KOPT-K1 (cell line): ENCODE results near the gene LRRC1.

ENCODE experiments used
- H3K27ac ChIP-seq: fragments of 200-600 bp; sonication (generic); 2 replicates; pipeline ENCODE4 v1.5.1; 2016; ENCODE audit warnings: antibody characterized with exemption, mild to moderate bottlenecking, low read depth, low read length; ENCODE audit not compliant: poor library complexity, severe bottlenecking
- H3K36me3 ChIP-seq: fragments of 200-600 bp; sonication (generic); 2 replicates; pipeline ENCODE4 v1.5.1; 2017; ENCODE audit warnings: antibody characterized with exemption, mild to moderate bottlenecking, low read length, moderate library complexity; ENCODE audit not compliant: insufficient read depth
- H3K9me3 ChIP-seq: fragments of 200-600 bp; sonication (generic); 2 replicates; pipeline ENCODE4 v1.5.1; 2017; ENCODE audit warnings: antibody characterized with exemption, low read length, mild to moderate bottlenecking; ENCODE audit not compliant: insufficient read depth, poor library complexity, severe bottlenecking

Gene LRRC1

GRCh38 chr6:53921639-53922038, 126.8 kb downstream of the LRRC1 start:
- H3K36me3 ChIP-seq, result peaks cover 46% of the 10 kb centered on the region
- no peaks in the 10 kb centered on the region for H3K9me3 ChIP-seq
- H3K27ac ChIP-seq, result no peak overlapping the region

DNA sequence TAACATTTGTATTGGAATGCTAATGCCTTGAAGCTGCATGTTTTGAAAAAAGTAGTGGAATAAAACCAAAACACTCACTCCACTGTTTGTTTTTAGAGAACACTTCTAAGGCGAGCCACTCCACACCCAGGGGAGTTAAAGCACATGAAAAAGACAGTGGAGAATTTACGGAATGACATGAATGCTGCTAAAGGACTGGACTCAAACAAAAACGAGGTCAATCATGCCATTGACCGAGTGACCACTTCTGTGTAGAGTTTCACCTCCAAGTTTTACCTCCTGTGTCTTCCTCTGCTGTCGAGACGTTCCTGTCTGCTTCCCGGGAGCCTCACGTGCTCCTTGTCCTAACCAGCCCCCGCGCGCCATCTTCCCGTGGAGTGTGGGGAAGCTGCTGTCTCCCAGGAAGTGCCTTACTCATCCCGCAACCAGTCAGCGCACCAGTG, 127.8 kb downstream of the LRRC1 start:
- H3K27ac ChIP-seq, result no peak overlapping the region
- peaks cover 37% of the 10 kb centered on the region for H3K36me3 ChIP-seq
- no peaks in the 10 kb centered on the region for H3K9me3 ChIP-seq

DNA sequence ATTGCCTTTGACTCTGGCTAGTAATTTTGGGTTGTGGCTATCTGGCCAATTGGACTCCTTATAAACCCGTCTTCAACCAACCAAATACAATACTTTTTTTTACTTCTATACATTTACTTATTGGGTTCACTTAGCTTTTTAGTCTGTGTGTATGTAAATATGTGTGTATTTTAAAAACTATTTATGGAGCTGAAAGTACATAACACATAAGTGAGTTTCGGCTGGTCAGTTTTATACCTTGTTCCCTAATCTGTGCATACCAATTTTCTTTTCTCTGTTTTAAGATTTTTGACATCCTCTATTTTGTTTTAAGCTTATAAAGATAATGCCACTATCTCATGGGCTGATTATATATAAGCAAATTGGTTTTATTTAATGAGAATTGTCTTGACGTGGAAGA, 129.5 kb downstream of the LRRC1 start:
- Histone ChIP-seq H3K27ac (no peak overlapping the region), H3K36me3 (peaks cover 32% of the 10 kb centered on the region), H3K9me3 (no peaks in the 10 kb centered on the region)

DNA sequence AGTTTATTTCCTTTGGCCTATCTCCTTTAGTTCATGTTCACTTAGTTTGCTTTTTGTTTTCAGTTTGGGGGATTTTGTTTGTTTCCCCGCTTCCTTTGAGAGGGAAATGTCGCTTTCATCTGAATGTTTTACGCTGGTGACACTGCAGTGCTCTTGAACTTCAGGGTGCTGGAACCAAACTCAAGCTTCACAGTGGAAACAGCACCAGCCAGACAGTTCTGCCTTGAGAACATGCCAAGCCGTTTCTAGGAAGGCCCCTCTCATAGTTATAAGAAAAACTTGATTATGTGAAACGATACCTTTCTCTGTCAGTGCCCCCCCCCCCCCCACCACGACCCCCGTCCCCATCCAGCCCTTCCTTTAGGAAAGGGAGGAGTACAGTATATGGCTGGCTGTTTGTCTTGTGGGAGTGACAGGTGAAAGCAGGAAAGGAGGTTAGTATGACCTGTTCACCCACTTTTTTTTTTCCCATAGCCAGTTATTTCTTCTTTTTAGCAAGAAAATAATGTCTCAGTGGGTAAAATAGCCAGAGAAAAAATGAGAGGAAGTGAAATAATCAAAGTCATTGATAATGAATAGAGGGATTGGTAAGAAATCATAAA, 130.1 kb downstream of the LRRC1 start:
- Histone ChIP-seq H3K27ac (no peak overlapping the region), H3K9me3 (no peaks in the 10 kb centered on the region), H3K36me3 (peaks cover 26% of the 10 kb centered on the region)

DNA sequence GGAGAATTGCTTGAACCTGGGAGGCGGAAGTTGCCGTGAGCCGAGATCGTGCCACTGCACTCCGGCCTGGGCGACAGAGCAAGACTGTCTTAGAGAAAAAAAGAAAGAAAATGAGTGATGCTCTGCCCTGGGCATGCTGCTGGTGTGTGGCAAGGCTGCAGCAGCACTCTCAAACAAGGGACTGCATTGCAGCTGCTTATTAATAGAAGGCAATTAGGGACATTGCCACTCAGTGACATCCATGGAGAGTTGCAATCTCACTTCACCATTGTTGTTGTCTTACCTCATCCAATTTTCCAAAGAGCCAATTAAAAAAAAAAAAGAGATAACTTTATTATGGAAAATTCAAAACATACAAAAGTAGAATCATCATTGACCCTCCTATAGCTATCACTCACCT, 131.1 kb downstream of the LRRC1 start:
- Histone ChIP-seq H3K9me3 (no peaks in the 10 kb centered on the region), H3K27ac (no peak overlapping the region), H3K36me3 (peaks cover 20% of the 10 kb centered on the region)

DNA sequence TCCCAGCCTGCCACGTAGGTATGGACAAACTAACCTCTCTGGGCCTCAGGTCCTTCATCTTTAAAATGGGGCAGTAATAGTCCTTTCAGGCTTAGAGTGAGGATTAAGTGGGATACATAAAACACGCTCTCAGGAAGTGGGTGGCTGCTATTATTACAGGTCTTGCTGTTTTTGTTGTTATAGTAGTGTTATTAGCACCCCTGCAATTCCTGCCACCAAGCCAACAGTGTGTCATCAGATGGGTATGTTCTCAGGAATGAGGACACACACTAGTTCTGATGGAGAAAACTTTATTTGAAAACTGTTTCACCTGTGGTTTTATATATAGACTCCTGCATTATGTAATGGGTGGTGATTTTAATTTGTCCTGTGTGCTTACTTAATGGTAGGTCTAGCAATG, 131.7 kb downstream of the LRRC1 start:
- Histone ChIP-seq H3K9me3 (no peaks in the 10 kb centered on the region), H3K27ac (no peak overlapping the region)

GRCh38 chr6:53928641-53929040, 133.8 kb downstream of the LRRC1 start:
- no peaks in the 10 kb centered on the region for H3K9me3 ChIP-seq
- no peak overlapping the region for H3K27ac ChIP-seq
- H3K36me3 ChIP-seq, result peaks cover 3% of the 10 kb centered on the region; the same call in 1 of the 2 replicates

More for the DNA sequence above, 131.7 kb downstream of the LRRC1 start:
- H3K36me3 ChIP-seq, result peaks cover 14% of the 10 kb centered on the region

DNA sequence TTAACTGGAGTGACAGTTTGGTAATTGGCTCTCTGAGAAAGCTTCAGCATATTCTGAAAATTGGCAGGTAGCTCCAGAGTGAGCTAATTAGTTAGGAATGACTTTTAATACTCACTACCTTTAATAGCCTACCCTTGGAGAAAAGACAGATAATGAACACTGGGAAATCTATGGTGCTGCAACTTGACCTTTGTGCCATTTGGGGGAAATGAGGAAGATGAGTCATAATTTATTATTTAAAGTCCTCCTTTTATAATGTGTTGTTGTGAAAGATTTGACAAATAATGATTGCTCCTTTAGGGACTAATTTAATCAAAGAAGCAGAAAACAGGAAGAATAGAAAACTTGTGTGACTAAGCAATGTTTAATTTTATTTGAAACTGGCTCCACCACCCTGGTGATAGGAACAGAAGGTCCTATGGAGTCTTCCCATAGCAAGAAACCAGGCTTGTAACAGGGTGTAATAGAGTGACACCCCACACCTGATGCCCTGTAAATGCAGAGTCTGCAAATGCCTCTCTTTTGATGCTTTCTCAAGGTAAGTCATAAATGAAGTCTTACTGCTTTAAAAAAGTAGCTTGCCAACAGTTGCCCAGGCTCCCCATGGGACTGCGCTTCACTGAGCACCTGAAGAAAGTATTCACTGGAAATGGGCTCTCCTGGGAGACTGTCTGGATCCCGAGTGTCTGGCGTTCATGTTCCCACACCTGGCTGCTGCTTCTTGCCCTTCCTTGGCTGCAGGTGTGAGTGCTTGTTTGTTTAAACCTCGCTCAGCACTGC, 134.4 kb downstream of the LRRC1 start:
- Histone ChIP-seq H3K9me3 (no peaks in the 10 kb centered on the region), H3K27ac (no peak overlapping the region)

DNA sequence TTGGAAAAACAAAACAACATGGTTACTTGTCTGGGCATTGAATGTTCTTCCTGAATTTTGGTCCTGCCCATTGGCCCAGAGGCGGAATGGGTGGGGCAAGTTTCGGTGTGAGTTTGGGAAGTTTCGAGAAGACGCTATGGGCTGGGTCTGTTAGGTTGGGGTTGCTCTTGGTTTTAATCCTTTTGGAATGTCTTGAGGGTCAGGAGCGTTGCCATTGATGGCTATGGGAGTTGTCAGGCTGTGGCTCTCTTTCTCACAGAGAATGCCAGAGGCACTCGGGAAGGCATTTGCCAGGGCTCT, 135.0 kb downstream of the LRRC1 start:
- Histone ChIP-seq H3K36me3 (peaks cover 3% of the 10 kb centered on the region; the same call in 1 of the 2 replicates), H3K9me3 (no peaks in the 10 kb centered on the region), H3K27ac (no peak overlapping the region)

More for the DNA sequence above, 134.4 kb downstream of the LRRC1 start:
- peaks cover 3% of the 10 kb centered on the region; the same call in 1 of the 2 replicates for H3K36me3 ChIP-seq

DNA sequence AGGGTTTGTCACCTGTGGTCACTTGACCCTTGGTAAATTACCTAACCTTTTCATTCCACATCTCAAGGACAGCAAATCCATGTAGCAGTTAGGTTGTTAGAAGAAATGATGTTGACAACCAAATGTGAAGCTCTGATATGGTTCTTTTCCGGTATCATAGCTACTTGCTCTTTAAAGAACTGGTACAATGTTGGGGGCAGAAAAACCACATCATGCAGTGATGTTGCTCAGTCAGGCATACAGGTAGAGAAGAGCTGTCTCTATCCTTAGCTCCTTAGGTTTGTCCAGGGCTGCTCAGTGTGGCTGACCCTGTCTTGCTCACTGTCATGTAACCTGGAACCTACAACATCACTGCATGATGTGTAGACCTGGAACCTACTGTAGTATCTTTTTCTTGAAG, 135.5 kb downstream of the LRRC1 start:
- H3K36me3 ChIP-seq, result peaks cover 2% of the 10 kb centered on the region; the same call in 1 of the 2 replicates
- H3K9me3 ChIP-seq, result no peaks in the 10 kb centered on the region
- no peak overlapping the region for H3K27ac ChIP-seq

- H3K9me3 ChIP-seq, result no peaks in the 10 kb centered on the region
- H3K36me3 ChIP-seq, result no peaks in the 10 kb centered on the region
- no peak overlapping the region for H3K27ac ChIP-seq
Observed at GRCh38 chr6:53931086-53931485, 136.3 kb downstream of the LRRC1 start.

DNA sequence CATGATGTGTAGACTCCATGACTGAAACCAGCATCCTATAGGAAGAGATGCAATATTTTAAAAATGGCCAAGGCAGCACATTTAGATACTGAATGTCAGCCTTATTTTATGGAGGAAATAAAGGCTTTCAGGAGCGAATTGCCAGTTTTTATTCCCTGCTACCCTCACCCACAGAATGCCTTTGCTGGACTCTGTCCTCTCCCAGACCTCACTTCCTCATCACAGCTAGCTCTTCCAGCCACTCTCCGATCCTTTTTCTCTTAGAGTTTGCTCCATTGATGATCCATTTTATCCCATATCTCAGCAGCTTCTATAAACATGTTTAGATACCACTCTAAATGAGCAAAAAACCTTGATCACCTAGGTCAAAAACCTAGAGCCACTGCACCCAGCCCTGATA, 137.7 kb downstream of the LRRC1 start:
- H3K36me3 ChIP-seq, result no peaks in the 10 kb centered on the region
- H3K9me3 ChIP-seq, result no peaks in the 10 kb centered on the region
- H3K27ac ChIP-seq, result no peak overlapping the region

DNA sequence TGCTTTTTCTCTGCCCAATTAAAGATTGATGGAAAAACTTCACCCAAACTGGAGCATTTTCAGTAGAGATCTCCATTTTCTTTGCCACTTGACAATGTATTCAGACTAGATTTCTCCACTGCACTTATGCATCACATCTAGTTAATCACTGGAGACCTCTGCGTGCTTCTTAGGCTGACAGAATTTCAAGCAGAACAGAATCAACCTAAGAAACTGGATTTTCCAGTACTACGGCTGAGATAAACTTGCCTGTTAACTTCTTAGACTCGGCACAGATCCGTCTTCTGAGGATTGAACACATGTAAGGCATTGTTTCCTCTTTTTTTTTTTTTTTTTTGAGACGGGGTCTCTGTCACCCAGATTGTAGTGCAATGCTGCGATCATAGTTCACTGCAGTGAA, 139.2 kb downstream of the LRRC1 start:
- H3K36me3 ChIP-seq, result no peaks in the 10 kb centered on the region
- H3K27ac ChIP-seq, result no peak overlapping the region
- H3K9me3 ChIP-seq, result no peaks in the 10 kb centered on the region

GRCh38 chr6:53937461-53937860, 142.7 kb downstream of the LRRC1 start:
- no peak overlapping the region for H3K27ac ChIP-seq
- H3K36me3 ChIP-seq, result no peaks in the 10 kb centered on the region
- no peaks in the 10 kb centered on the region for H3K9me3 ChIP-seq

- no peaks in the 10 kb centered on the region for H3K9me3 ChIP-seq
- no peak overlapping the region for H3K27ac ChIP-seq
- H3K36me3 ChIP-seq, result no peaks in the 10 kb centered on the region
Observed at GRCh38 chr6:53938810-53939209, 144.0 kb downstream of the LRRC1 start.

DNA sequence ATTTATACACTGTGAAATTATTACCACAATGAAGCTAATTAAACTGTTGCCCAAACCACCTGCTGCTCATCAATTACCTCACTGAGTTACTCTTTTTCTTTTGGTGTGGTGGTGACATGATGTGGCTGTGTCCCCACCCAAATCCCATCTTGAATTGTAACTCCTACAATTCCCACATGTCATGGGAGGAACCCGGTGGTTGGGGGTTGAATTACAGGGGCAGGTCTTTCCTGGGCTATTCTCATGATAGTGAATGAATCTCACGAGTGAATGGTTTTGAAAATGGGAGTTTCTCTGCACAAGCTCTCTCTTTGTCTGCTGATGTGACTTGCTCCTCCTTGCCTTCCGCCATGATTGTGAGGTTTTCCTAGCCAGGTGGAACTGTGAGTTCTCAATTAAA, 145.0 kb downstream of the LRRC1 start:
- Histone ChIP-seq H3K9me3 (no peaks in the 10 kb centered on the region), H3K36me3 (no peaks in the 10 kb centered on the region), H3K27ac (no peak overlapping the region)
